ENCODE results near the gene MCHR1. TPM values are rescaled to one million over a fixed set of nuclear protein-coding genes. Genes with fewer than 3 reads are reported as not detected.

The MCHR1 gene
- total RNA-seq, 4 donors from 2014 or later: 0.27 to 0.40 TPM; not detected in 2

DNA sequence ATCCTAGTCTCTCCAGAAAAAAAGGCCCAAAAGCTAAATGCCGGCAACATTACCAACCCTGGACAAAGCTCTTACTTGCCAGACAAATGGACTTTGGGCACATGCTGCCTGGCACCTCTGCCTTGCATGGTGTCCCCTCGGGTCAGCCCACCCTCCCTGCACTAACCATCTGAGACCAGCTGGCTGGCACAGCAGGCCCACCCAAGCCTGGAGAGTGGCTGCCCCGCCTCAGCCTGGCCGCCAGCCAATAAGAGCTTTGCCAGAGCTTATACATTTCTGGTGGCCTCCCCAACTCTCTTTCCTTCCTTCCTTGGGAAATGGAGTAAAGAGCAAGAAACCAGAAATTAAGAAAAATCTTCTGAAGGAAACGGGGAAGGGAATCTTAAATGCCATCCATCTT, 24.5 kb downstream of the MCHR1 start:
- TF ChIP-seq POLR2AphosphoS5 (IDR thresholded peaks at IDR 0.05) (no peak), POLR2A (IDR thresholded peaks at IDR 0.05) (no peak), EP300 (IDR thresholded peaks at IDR 0.05) (no peak)
- TF ChIP-seq, protein P1, sequence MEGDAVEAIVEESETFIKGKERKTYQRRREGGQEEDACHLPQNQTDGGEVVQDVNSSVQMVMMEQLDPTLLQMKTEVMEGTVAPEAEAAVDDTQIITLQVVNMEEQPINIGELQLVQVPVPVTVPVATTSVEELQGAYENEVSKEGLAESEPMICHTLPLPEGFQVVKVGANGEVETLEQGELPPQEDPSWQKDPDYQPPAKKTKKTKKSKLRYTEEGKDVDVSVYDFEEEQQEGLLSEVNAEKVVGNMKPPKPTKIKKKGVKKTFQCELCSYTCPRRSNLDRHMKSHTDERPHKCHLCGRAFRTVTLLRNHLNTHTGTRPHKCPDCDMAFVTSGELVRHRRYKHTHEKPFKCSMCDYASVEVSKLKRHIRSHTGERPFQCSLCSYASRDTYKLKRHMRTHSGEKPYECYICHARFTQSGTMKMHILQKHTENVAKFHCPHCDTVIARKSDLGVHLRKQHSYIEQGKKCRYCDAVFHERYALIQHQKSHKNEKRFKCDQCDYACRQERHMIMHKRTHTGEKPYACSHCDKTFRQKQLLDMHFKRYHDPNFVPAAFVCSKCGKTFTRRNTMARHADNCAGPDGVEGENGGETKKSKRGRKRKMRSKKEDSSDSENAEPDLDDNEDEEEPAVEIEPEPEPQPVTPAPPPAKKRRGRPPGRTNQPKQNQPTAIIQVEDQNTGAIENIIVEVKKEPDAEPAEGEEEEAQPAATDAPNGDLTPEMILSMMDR (IDR thresholded peaks at IDR 0.05): no peak
- H3K9me3 ChIP-seq: no peaks in the 10 kb centered on the region
- H3K27ac ChIP-seq: no peak overlapping the region
- no peaks in the 10 kb centered on the region for H3K4me1 ChIP-seq
- ATAC-seq: no peak
- WGBS, 2 donors (ENCODE audit: low coverage in 1 of 2): 71 to 79% methylated on average over 1 to 3 of the region's 5 CpGs
- H3K27me3 ChIP-seq: no peaks in the 10 kb centered on the region
- H3K36me3 ChIP-seq: no peaks in the 10 kb centered on the region
- H3K4me3 ChIP-seq: no peak overlapping the region

DNA sequence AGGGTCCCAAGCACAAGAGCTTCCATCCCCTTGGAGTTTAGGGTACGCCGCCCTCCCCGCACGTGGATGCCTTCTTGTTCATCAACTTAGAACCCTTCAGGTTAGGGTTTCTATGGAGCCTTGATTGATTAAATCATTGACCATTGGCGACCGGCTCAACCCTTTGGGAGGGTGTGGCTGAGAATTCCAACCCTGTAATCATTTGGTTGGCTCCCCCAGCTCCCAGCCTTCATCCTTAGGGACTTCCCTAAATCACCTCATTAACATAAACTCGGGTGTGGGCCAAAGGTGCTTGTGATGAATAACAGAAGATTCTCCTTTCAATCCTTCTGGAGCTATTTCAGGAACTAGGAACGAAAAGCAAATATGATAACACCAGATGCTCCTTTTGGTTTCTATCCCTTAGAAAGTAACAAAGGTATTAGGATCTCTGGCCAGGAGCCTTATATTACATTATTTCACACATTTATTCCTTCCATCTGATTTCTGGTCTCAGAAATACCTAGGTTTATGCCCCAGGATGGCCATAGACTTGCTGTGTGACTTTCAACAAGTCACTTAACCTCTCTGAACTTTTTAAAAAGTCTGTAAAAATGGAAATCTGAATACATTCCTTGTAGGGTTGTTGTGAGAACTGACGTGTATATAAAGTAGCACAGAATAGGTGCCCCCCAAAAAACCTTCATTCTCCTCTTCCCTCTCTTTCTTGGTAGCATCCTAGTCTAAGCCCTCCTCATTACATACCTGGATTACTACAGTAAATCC, 26.8 kb downstream of the MCHR1 start:
- no peak overlapping the region for H3K4me3 ChIP-seq
- H3K4me1 ChIP-seq: peaks cover 0 to 23% (median 0%) of the 10 kb centered on the region in 3 donors
- no peak for TF ChIP-seq POLR2AphosphoS5 (IDR thresholded peaks at IDR 0.05)
- no peak overlapping the region for H3K27ac ChIP-seq
- H3K36me3 ChIP-seq: no peaks in the 10 kb centered on the region
- ATAC-seq: no peak
- 55 to 63% methylated on average over 2 to 8 of the region's 9 CpGs for WGBS, 2 donors (ENCODE audit: low coverage in 1 of 2)
- H3K9me3 ChIP-seq: no peaks in the 10 kb centered on the region
- H3K27me3 ChIP-seq: no peaks in the 10 kb centered on the region

DNA sequence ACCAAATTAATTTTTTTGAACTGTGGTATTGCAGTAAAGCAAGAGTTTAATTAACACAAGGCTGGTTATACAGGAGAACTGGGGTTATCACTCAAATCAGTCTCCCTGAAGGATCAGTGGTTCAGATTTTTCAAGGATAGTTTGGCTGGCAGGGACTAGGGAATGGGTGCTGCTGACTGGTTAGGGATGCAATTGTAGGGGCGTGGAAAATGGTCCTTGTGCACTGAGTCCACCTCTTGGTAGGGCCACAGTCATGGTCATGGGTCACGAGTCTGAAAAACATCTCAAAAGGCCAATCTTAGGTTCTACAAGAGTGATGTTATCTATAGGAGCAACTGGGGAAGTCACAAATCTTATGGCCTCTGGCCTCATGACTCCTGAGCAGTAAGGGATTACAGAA, 27.9 kb downstream of the MCHR1 start:
- H3K9me3 ChIP-seq: no peaks in the 10 kb centered on the region
- H3K27ac ChIP-seq: no peak overlapping the region
- H3K4me3 ChIP-seq: no peak overlapping the region
- H3K27me3 ChIP-seq: no peaks in the 10 kb centered on the region
- H3K36me3 ChIP-seq: no peaks in the 10 kb centered on the region
- ATAC-seq: no peak
- H3K4me1 ChIP-seq: peaks cover 0 to 32% (median 8%) of the 10 kb centered on the region in 3 donors
- TF ChIP-seq POLR2A (IDR thresholded peaks at IDR 0.05): no peak
- TF ChIP-seq, protein P1 (IDR thresholded peaks at IDR 0.05): no peak
- 100% methylated on average over 2 of the region's 2 CpGs for WGBS, 2 donors (ENCODE audit: low coverage in 1 of 2)

DNA sequence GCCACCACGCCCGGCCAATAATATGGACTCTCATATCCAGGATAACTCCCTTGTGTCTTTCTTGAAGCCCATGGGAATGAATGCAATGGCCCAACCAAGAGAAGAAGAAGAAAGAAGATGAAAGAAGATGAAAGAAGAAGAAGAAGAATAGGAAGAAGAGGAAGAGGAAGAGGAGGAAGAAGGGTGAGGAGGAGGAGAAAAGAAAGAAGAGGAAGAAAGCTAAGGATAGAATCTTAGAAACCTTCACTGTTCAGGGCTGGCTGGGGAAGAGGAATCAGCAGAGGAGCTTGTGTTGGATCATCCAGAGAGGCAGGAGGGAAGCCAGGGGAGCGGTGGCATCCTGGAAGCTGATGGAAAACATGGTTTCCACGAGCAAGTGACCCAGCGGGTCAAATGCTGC, 28.9 kb downstream of the MCHR1 start:
- TF ChIP-seq EP300 (IDR thresholded peaks at IDR 0.05) (no peak), POLR2AphosphoS5 (IDR thresholded peaks at IDR 0.05) (no peak), POLR2A (IDR thresholded peaks at IDR 0.05) (no peak)
- TF ChIP-seq, protein P1 (IDR thresholded peaks at IDR 0.05): no peak

DNA sequence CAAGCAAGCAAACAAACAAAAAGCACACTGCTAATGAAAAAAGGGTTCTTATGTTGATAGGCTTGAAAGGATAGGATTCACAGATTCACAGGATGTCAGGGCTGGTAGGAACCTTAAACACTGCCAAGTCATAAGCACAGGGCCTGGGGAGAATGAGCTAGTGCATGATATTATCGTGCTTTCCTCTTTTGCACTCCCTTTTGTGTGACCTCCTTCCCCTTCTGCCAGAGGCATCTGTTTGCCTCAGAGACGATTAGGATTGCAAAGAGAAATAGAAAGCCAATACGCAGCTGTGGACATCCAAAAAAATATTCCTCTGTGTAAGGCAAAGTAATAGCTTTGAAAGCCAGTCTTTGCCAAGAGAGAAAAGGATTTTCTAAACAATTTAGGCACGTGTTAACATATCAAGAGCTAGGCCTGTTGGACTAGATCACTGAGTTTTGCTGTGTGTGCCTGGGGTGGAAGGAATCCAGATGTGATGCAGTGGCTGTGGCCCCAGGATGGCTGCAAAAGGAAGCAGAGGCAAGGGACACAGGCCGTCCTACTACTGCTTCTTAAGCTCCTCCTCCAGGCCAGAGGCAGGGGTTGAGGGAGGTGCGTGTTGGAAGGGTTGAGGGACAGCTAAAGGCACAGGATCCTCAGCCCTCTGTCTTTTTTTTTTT, 30.6 kb downstream of the MCHR1 start:
- 12 to 13% methylated on average over 3 to 6 of the region's 6 CpGs for WGBS, 2 donors (ENCODE audit: low coverage in 1 of 2)
- peak overlapping the region; percentile 25 to 73 (median 49) for H3K27ac ChIP-seq
- peak; percentile 37 for TF ChIP-seq POLR2AphosphoS5 (IDR thresholded peaks at IDR 0.05)
- no peak for TF ChIP-seq POLR2A (IDR thresholded peaks at IDR 0.05)
- H3K4me1 ChIP-seq: peaks cover 0 to 41% (median 8%) of the 10 kb centered on the region in 3 donors
- H3K27me3 ChIP-seq: no peaks in the 10 kb centered on the region
- H3K9me3 ChIP-seq: no peaks in the 10 kb centered on the region
- no peak overlapping the region for H3K4me3 ChIP-seq
- no peaks in the 10 kb centered on the region for H3K36me3 ChIP-seq
- peak; percentile 70 for ATAC-seq

More for the DNA sequence above, 28.9 kb downstream of the MCHR1 start:
- Histone ChIP-seq H3K4me1 (peaks cover 0 to 32% (median 8%) of the 10 kb centered on the region in 3 donors), H3K27ac (no peak overlapping the region), H3K4me3 (no peak overlapping the region), H3K36me3 (no peaks in the 10 kb centered on the region), H3K9me3 (no peaks in the 10 kb centered on the region), H3K27me3 (no peaks in the 10 kb centered on the region)
- ATAC-seq: no peak
- WGBS, 2 donors (ENCODE audit: low coverage in 1 of 2): 94 to 96% methylated on average over 3 of the region's 5 CpGs

DNA sequence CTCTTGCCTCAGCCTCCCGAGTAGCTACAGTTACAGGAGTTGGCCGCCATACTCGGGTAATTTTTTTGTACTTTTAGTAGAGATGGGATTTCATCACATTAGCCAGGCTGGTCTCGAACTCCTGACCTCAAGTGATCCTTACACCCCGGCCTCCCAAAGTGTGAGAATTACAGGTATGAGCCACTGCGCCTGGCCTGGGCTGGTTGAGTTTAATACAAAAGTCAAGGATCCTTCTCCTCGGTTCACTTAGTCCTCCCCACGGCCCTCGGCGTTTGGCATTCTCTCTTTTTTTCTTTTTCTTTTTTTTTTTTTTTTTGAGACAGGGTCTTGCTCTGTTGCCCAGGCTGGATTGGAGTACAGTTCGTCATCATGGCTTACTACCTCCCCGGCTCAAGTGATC, 33.0 kb downstream of the MCHR1 start:
- WGBS, 2 donors (ENCODE audit: low coverage in 1 of 2): 97 to 98% methylated on average over 8 to 11 of the region's 12 CpGs
- Histone ChIP-seq H3K27ac (peak overlapping the region in 1 of 4 donors; percentile 73), H3K4me3 (no peak overlapping the region), H3K9me3 (no peaks in the 10 kb centered on the region), H3K4me1 (peaks cover 0 to 41% (median 8%) of the 10 kb centered on the region in 3 donors), H3K36me3 (no peaks in the 10 kb centered on the region), H3K27me3 (no peaks in the 10 kb centered on the region)
- no peak for TF ChIP-seq POLR2A (IDR thresholded peaks at IDR 0.05)
- TF ChIP-seq, protein P1 (IDR thresholded peaks at IDR 0.05): no peak
- no peak for TF ChIP-seq POLR2AphosphoS5 (IDR thresholded peaks at IDR 0.05)
- no peak for TF ChIP-seq EP300 (IDR thresholded peaks at IDR 0.05)
- no peak for ATAC-seq
